Endothelial cell of umbilical vein (primary cell): ENCODE results near the gene MTRF1L. TPM values are rescaled to one million over a fixed set of nuclear protein-coding genes. Genes with fewer than 3 reads are reported as not detected.

ENCODE experiments used
- BruUV-seq: library from RNA; stranded (reverse); fragments of 400-500 nt; replicated peaks from 2 replicates; lab custom pipeline; 2021; lab: Mats Ljungman, UMichigan
- CTCF ChIA-PET: fragments of 300-600, 350-600 bp; sonication (Branson Sonifier 250); formaldehyde crosslinking; loops from one replicate; lab custom pipeline; 2021; ENCODE audit warnings: antibody characterized with exemption, inconsistent platforms; lab: Charles Lee
- POLR2A ChIA-PET: fragments of 300-600, 350-600 bp; sonication (Branson Sonifier 250); formaldehyde crosslinking; loops from one replicate; lab custom pipeline; 2021; ENCODE audit warnings: antibody characterized with exemption, inconsistent platforms; lab: Charles Lee
- DNase-seq: peaks from one replicate; pipeline ENCODE4 v3.0.0-alpha.2; 2011; ENCODE audit warnings: low read depth, low spot score
- FAIRE-seq: peaks from 2 replicates; lab custom pipeline; 2011; peaks lifted over from hg19 to GRCh38; lab: Jason Lieb, UNC
- H2AFZ ChIP-seq: 2 replicates; pipeline ENCODE4 v1.6.0; 2012; ENCODE audit warnings: low read depth, low read length, control low read depth, inconsistent platforms
- H3K27ac ChIP-seq: 2 replicates; pipeline ENCODE4 v1.5.1; 2011; ENCODE audit warnings: low read depth, mild to moderate bottlenecking, control low read depth, low read length, moderate library complexity; ENCODE audit not compliant: insufficient read depth
- H3K27me3 ChIP-seq, 2 experiments: 2 replicates each; pipeline versions ENCODE4 v1.6.0 to v1.6.1; 2011; ENCODE audit warnings: low read length in 2 of 2, mixed read lengths in 1 of 2; ENCODE audit not compliant: control insufficient read depth in 2 of 2, insufficient read depth in 2 of 2
- H3K36me3 ChIP-seq, 2 experiments: 2 replicates in 1 of 2; 3 replicates in 1 of 2; pipeline ENCODE4 v1.5.1; 2011; ENCODE audit warnings: low read length in 2 of 2, mild to moderate bottlenecking in 1 of 2, moderate library complexity in 1 of 2; ENCODE audit not compliant: control insufficient read depth in 2 of 2, insufficient read depth in 2 of 2; ENCODE audit errors: extremely low read depth in 1 of 2
- H3K4me1 ChIP-seq: 3 replicates; pipeline ENCODE4 v1.5.1; 2011; ENCODE audit warnings: mild to moderate bottlenecking, low read length; ENCODE audit not compliant: control insufficient read depth, insufficient read depth; ENCODE audit errors: extremely low read depth
- H3K4me2 ChIP-seq: 2 replicates; pipeline ENCODE4 v1.6.1; 2011; ENCODE audit warnings: low read length, control low read depth, mixed read lengths; ENCODE audit not compliant: insufficient read depth
- H3K4me3 ChIP-seq, 3 experiments: fragments of 200-600 bp in 1 of 3; sonication (generic), shearing (Covaris generic) in 1 of 3; replicated peaks in 1 of 3; 2 replicates each; pipeline ENCODE4 v1.5.1; 2011 to 2016; ENCODE audit warnings: control low read depth in 3 of 3, low read length in 3 of 3, mild to moderate bottlenecking in 2 of 3, inconsistent platforms in 1 of 3, low read depth in 1 of 3, moderate library complexity in 1 of 3; ENCODE audit not compliant: insufficient read depth in 1 of 3
- H3K79me2 ChIP-seq: 2 replicates; pipeline ENCODE4 v1.6.0; 2012; ENCODE audit warnings: low read length, inconsistent platforms; ENCODE audit not compliant: control insufficient read depth, insufficient read depth
- H3K9ac ChIP-seq: replicated peaks from 2 replicates; pipeline ENCODE3; 2011; ENCODE audit warnings: low read length, control low read depth; ENCODE audit not compliant: insufficient read depth; ENCODE audit errors: extremely low read depth
- H3K9me1 ChIP-seq: replicated peaks from 3 replicates; pipeline ENCODE4 v1.6.0; 2011; ENCODE audit warnings: mild to moderate bottlenecking, low read length; ENCODE audit not compliant: control insufficient read depth, insufficient read depth; ENCODE audit errors: extremely low read depth
- H3K9me3 ChIP-seq: replicated peaks from 2 replicates; pipeline ENCODE4 v1.5.1; 2012; ENCODE audit warnings: low read length, inconsistent platforms; ENCODE audit not compliant: control insufficient read depth, insufficient read depth
- H4K20me1 ChIP-seq: replicated peaks from 2 replicates; pipeline ENCODE3; 2011; ENCODE audit warnings: mild to moderate bottlenecking, low read length; ENCODE audit not compliant: control insufficient read depth, insufficient read depth; ENCODE audit errors: extremely low read depth
- EZH2 ChIP-seq: IDR thresholded peaks from 2 replicates; pipeline ENCODE4 v1.6.1; 2012; ENCODE audit warnings: borderline replicate concordance, low read depth, mild to moderate bottlenecking, moderate library complexity, low read length, inconsistent platforms; ENCODE audit not compliant: severe bottlenecking
- FOS ChIP-seq: IDR thresholded peaks from 2 replicates; pipeline ENCODE4 v1.6.1; 2011; ENCODE audit warnings: mild to moderate bottlenecking, low read length, moderate library complexity, borderline replicate concordance; ENCODE audit not compliant: insufficient read depth
- GATA2 ChIP-seq: IDR thresholded peaks from 2 replicates; pipeline ENCODE4 v1.7.0; 2011; ENCODE audit warnings: low read depth, mild to moderate bottlenecking, moderate library complexity, mixed read lengths, low read length; ENCODE audit not compliant: insufficient read length, insufficient read depth
- JUN ChIP-seq: IDR thresholded peaks from 2 replicates; pipeline ENCODE4 v1.6.1; 2011; ENCODE audit warnings: borderline replicate concordance, low read depth; ENCODE audit not compliant: insufficient read length, insufficient read depth
- MYC ChIP-seq: IDR thresholded peaks from one replicate; pipeline ENCODE4 v1.6.1; 2011; ENCODE audit warnings: mild to moderate bottlenecking, low read depth, low read length
- POLR2A ChIP-seq: IDR thresholded peaks from 2 replicates; pipeline ENCODE4 v1.6.1; 2012; ENCODE audit warnings: low read depth, mild to moderate bottlenecking, control low read depth, low read length
- POLR2AphosphoS5 ChIP-seq: IDR thresholded peaks from 2 replicates; pipeline ENCODE4 v1.6.1; 2012; ENCODE audit warnings: low read depth, mild to moderate bottlenecking, control low read depth, low read length, moderate library complexity; ENCODE audit not compliant: insufficient read depth
- dilution Hi-C: fragments of 300-500 bp; cut with MboI; formaldehyde crosslinking; loops from one replicate; pipeline ENCODE4 v1.15.0; 2019; ENCODE audit warnings: low sequenced_read_pairs; ENCODE audit not compliant: extremely low pct_ligation_motif_present
- intact Hi-C: fragments of 100-400 bp; cut with micrococcal nuclease; formaldehyde crosslinking; loops from one replicate; pipeline ENCODE4 v1.10.0; 2022
- polyA plus RNA-seq, 4 experiments: library from polyadenylated mRNA; depleted of rRNA in 3 of 4; stranded (reverse) in 3 of 4; unstranded in 1 of 4; fragments of >200 nt; gene quantifications; 2 replicates each; pipeline versions ENCODE4 v1.2.1 to v1.2.3, GENCODE V29; 2011 to 2012; ENCODE audit warnings: missing spikeins in 1 of 4
- total RNA-seq: library from RNA; stranded (reverse); gene quantifications from 2 replicates; pipeline ENCODE4 v1.2.3, GENCODE V29; 2021
- TF ChIP-seq, protein P1 (sequence below): IDR thresholded peaks from 2 replicates; pipeline ENCODE4 v1.6.1; 2011; ENCODE audit not compliant: insufficient read depth, insufficient read length
- TF ChIP-seq, protein P2 (sequence below), 2 donors: IDR thresholded peaks; 1 replicate in 1 of 2; 2 replicates in 1 of 2; pipeline ENCODE4 v1.5.1; 2011; ENCODE audit warnings: low read length in 2 of 2, mild to moderate bottlenecking in 2 of 2, moderate library complexity in 2 of 2, control low read depth in 1 of 2, inconsistent platforms in 1 of 2, low read depth in 1 of 2; ENCODE audit not compliant: insufficient read depth in 1 of 2; ENCODE audit errors: extremely low read depth in 1 of 2

Gene MTRF1L
- total and polyA plus RNA-seq, 2 donors (not counting 3 experiments of a cell fraction or from before 2014, with no cell fraction given) = 6.2 to 27.5 TPM

DNA sequence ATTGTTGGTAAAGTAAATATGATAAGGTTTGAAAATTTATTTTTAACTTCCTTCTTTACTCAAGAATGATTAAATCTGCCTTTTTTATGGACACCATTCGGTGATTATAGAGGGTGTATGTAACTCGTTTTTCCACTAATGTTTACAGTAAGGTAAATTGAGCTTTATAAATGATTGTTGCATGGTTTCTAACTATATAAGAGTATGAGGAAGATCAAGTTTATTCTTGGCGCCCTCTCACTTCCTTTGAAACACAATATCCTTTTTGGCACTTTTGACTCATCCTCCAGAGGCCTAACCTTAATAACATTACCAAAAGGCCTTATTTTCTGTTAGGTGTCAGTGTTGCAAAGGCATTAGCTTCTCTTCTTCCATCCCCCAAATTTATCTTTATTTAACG is 41.8 kb upstream of the MTRF1L start:
- H3K9ac ChIP-seq = no peak overlapping the region
- DNase-seq (peak; percentile 36), FAIRE-seq (peak; percentile 12)
- no peaks in the 10 kb centered on the region for H3K36me3 ChIP-seq
- BruUV-seq = no TSS peak
- dilution Hi-C loops = no loop called here
- H3K9me1 ChIP-seq = no peaks in the 10 kb centered on the region
- no peak overlapping the region for H2AFZ ChIP-seq
- ChIA-PET POLR2A (no interaction called here), CTCF (interaction anchor here (0.8 to 1.5 kb wide), 2 partner anchors 12 kb away, joined by 5 read pairs; no protein-coding TSS in a partner anchor)
- no peak overlapping the region for H3K27ac ChIP-seq
- no peaks in the 10 kb centered on the region for H4K20me1 ChIP-seq
- H3K4me2 ChIP-seq = peak overlapping the region; percentile 42
- H3K27me3 ChIP-seq = no peaks in the 10 kb centered on the region
- no peak overlapping the region for H3K4me3 ChIP-seq
- peaks cover 8% of the 10 kb centered on the region for H3K4me1 ChIP-seq
- intact Hi-C loops = no loop called here
- no peaks in the 10 kb centered on the region for H3K9me3 ChIP-seq
- H3K79me2 ChIP-seq = no peaks in the 10 kb centered on the region
- TF ChIP-seq FOS = peak; percentile 42
- no peak for TF ChIP-seq GATA2
- TF ChIP-seq EZH2 = no peak
- TF ChIP-seq POLR2A = no peak
- no peak for TF ChIP-seq JUN
- TF ChIP-seq MYC = no peak
- TF ChIP-seq, protein P1, sequence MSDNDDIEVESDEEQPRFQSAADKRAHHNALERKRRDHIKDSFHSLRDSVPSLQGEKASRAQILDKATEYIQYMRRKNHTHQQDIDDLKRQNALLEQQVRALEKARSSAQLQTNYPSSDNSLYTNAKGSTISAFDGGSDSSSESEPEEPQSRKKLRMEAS = no peak
- no peak for TF ChIP-seq POLR2AphosphoS5

DNA sequence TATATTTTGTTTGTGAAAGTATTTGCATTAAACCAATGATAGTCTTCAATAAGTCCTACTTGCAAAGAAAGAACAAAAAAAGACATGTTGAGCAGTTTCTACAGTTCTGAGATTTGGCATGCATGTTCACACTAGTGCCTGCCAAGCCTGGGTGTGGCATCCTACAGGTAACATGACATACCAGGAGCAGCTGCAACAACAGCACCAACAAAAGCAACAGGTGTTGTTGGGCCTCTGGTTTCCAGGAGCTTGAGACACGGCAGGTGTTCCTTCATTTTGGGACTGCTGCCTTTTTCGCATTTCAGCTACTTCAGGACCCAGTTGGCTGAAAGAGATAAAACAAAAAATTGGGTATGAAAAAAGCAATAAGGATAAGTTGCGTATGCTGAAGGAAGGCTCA is 41.2 kb upstream of the MTRF1L start:
- peak overlapping the region; percentile 42 for H3K4me2 ChIP-seq
- H2AFZ ChIP-seq = no peak overlapping the region
- no peaks in the 10 kb centered on the region for H3K36me3 ChIP-seq
- TF ChIP-seq MYC = no peak
- TF ChIP-seq, protein P1 = no peak
- TF ChIP-seq, protein P2, sequence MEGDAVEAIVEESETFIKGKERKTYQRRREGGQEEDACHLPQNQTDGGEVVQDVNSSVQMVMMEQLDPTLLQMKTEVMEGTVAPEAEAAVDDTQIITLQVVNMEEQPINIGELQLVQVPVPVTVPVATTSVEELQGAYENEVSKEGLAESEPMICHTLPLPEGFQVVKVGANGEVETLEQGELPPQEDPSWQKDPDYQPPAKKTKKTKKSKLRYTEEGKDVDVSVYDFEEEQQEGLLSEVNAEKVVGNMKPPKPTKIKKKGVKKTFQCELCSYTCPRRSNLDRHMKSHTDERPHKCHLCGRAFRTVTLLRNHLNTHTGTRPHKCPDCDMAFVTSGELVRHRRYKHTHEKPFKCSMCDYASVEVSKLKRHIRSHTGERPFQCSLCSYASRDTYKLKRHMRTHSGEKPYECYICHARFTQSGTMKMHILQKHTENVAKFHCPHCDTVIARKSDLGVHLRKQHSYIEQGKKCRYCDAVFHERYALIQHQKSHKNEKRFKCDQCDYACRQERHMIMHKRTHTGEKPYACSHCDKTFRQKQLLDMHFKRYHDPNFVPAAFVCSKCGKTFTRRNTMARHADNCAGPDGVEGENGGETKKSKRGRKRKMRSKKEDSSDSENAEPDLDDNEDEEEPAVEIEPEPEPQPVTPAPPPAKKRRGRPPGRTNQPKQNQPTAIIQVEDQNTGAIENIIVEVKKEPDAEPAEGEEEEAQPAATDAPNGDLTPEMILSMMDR (IDR thresholded peaks at IDR 0.05; ENCODE audit: extremely low read depth in 1 of 2, insufficient read depth in 1 of 2, low read depth in 1 of 2, low read length in 2 of 2) = no peak
- no peak for TF ChIP-seq EZH2
- no peak for TF ChIP-seq GATA2
- no peak for TF ChIP-seq POLR2AphosphoS5
- no peak for TF ChIP-seq FOS
- TF ChIP-seq JUN = no peak
- no peak for TF ChIP-seq POLR2A
- no peaks in the 10 kb centered on the region for H3K79me2 ChIP-seq
- POLR2A ChIA-PET = no interaction called here
- H3K27ac ChIP-seq = no peak overlapping the region
- H3K4me3 ChIP-seq = no peak overlapping the region
- no peaks in the 10 kb centered on the region for H3K9me3 ChIP-seq
- intact Hi-C loops = no loop called here
- CTCF ChIA-PET = interaction anchor here (0.8 kb wide), 1 partner anchor 11 kb away, joined by 5 read pairs; no protein-coding TSS in a partner anchor
- H4K20me1 ChIP-seq = no peaks in the 10 kb centered on the region
- FAIRE-seq (no peak), DNase-seq (no peak)
- dilution Hi-C loops = no loop called here
- H3K4me1 ChIP-seq = peaks cover 8% of the 10 kb centered on the region
- no peak overlapping the region for H3K9ac ChIP-seq
- H3K27me3 ChIP-seq = no peaks in the 10 kb centered on the region
- H3K9me1 ChIP-seq = no peaks in the 10 kb centered on the region
- no TSS peak for BruUV-seq
